CD4-positive, alpha-beta T cell treated with Interleukin-4 for 1 hour (primary cell): Measurements from ENCODE around the gene CTNNA1.

Experiments used
- DNase-seq, 2 donors: peaks; one replicate each; pipeline ENCODE4 v3.0.0-alpha.2; 2020 to 2022

CTNNA1 gene

DNA sequence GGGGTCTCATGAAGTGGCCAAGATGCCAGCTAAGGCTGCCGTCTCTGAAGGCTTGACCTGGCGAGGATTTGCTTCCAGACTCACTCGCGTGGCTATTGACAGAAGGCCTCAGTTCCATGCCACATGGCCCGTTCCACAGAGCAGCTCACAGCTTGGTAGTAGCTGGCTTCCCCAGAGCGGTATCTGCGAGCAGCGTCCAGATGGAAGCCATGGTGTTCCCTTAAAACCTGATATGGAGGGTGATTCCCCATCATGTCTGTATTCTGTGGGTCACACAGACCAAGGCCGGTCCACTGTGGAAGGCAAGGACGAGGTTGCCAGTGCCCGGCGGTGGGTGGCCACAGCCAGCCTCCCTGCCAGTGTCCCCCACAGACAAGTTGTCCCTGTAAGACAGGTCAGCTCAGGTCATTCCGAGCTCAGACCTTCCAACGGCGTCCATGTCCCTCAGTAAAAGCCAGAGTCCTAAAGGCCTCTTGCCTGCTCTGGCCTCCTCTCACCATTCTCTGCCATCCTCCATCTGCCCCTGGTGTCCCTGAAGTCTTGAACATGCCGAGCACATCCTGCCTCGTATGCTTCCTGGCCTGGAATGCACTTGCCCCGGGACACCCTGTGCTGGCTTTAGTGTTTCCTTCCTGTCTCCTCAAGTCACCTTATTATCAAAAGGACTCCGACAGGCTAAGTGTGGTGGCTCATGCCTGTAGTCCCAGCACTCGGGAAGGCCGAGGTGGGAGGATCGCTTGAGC is 183.2 kb downstream of the CTNNA1 start:
- DNase-seq = no peak

GRCh38 chr5:138936968-138937345 is 183.7 kb downstream of the CTNNA1 start:
- no peak for DNase-seq

- DNase-seq = no peak
Measured at GRCh38 chr5:138937392-138938387, 184.5 kb downstream of the CTNNA1 start.

- no peak for DNase-seq
Measured at GRCh38 chr5:138938526-138938925, 185.3 kb downstream of the CTNNA1 start.

DNA sequence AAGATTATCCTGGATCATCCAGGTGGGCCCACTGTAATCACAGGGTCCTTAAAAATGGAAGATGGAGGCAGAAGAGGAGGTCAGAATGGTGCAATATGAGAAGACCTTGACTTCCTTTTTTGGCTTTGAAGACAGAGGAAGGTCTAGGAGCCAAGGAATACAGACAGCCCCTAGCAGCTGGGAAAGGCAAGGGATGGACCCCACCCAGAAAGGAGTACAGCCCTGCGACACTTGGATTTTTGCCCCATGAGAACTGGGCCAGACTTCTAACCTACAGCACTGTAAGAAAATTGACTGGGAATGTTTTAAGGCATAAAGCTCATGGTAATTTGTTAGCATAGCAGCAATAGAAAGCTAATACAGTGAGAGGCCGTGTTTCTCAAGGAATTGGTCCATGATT is 188.8 kb downstream of the CTNNA1 start:
- DNase-seq = no peak

DNA sequence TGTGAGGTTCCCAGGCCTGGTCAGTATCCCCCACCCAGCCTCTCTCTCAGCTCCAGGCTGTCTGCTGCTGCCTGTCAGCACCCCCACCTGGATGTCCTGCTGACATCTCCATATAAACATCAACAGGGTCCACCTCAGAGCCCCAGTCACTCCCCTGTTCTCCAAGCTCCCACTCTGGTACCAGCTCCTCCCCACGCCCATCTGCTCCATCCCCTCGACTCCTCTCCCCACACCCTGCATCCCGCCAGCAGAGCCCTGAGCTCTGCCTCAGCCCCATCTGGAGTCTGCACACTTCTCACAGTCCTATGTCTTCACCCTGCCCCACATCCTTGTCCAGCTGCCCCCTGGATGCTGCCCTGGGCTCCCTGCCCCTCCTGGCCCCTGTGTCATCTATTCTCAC is 189.6 kb downstream of the CTNNA1 start:
- no peak for DNase-seq

GRCh38 chr5:138943599-138944173 is 190.5 kb downstream of the CTNNA1 start:
- no peak for DNase-seq

- DNase-seq = no peak
Measured at GRCh38 chr5:138944527-138945322, 191.5 kb downstream of the CTNNA1 start.

DNA sequence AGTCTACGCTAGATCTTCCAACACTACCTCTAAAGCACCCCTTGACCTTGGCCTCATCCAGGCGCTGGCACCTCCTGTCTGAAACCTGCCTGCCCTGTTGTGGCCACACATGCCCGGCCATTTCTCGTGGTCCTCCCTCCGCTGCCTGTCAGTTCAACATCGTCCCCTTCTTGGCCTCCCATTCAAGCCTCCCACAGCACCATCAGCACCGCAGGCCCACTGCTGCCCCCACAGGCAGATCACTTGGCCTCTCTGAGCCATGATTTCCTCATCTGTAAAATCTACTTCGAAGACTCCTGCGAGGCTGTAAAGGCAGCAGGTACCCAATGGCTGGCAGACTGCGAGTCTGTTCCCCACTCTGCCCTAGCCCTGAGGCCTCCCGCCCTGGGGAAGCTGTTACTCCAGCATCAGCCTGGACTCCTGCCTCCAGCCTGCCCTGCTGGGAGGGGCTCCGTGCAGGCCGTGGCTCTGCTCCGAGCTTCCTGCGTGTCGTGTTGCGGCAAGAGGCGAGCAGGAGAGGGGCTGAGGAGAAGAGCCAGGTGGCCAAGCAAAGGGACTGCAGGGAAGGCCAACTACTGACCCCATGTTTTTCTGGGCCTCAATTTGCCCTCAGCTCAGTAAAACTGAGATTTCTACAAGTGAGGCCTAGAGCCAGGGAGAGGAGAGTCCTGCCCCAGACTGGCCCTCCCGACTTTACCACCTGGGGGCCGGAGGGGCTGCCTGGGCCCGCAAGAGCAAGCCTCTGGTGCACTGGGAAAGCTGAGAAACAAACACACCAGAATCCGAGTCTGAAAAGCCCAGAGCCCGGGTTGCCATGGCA is 192.4 kb downstream of the CTNNA1 start:
- no peak for DNase-seq

DNA sequence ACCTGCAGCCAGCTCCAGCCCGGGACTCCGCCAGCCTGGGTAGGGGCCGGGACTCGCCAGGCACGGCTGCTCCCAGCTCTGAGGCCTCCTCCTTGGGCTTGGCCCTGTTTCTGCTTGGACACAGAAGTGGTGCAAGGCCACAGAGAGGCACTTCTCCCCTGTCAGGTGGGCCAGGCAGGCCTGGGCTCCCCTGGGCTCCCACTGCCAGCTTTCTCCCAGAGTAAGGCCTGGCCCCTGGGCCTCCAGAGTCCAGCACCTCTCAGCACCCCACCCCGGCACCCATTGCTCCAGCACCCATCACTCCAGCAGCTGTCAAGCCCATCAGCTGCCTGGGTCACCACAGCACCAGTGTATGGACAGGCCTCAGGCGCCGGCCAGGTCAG is 193.0 kb downstream of the CTNNA1 start:
- no peak for DNase-seq

DNA sequence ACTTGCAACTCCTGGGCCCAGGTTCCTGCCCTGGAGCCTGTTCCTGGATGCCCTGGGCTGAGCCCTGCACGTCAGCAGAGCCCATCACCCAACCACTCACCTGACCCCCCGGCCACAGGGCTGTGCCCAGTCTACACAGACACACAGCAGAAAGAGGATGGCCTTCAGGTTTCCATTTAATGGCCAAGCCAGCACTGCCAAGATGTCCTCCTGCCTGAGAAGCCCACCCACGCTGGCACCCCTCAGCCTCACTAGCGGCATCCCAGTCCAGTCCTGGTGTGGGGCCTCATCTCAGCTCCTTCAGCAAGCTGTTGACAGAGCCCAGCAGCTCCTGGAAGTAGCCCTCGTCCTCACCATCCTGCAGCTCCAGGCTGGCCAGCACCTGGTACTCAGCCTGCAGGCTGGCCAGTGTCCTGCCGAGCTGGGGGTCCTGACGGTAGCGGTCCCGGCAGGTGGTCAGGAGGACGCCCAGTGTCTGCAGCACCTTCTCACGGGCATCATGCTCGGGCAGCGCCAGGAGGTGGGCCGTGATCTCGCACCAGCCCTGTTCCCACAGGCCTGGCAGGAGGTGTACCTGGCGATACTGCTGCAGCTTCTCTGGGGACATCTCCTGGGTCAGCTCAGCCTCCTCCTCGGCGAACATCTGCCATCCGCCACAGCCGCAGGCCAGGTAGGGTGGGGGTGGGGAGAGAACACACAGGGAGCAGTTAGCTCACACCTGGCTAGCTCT is 193.8 kb downstream of the CTNNA1 start:
- no peak for DNase-seq

DNA sequence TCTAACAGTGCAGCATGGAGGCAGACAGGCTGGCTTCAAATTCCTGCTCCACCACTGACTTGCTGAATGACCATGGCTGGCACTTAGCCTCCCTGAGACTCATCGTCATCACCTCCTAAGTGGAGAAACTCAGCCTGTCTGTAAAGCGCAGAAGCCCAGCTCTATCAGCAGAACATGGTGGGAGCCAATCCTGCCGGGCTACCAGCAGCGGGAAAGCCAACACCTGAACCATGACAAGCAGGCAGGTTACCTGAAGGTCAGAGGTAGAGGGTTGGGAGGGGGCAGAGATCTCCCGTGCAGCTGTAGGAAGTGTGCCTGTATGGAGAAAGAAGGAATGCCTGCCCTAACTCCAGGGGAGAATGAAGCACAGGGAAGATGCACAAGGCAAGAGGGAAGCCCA is 194.6 kb downstream of the CTNNA1 start:
- no peak for DNase-seq

- DNase-seq = no peak
Measured at GRCh38 chr5:138948471-138949222, 195.4 kb downstream of the CTNNA1 start.

DNA sequence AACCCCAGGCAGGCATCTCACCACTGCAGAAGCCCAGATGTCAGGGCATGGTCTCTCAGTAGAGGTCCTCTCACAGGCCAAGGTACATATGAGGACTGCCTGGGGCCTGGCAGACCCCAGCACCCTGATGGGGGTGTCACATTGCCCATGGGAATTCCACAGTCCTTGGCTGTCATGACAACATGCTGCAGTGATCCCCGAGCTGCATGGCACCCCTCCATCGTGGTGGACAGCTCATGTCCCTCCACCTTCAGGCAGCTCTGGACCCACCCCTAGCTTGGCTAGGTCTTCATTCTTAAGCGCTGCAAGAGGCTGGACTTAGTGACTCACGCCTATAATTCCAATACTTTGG is 196.0 kb downstream of the CTNNA1 start:
- no peak for DNase-seq

DNA sequence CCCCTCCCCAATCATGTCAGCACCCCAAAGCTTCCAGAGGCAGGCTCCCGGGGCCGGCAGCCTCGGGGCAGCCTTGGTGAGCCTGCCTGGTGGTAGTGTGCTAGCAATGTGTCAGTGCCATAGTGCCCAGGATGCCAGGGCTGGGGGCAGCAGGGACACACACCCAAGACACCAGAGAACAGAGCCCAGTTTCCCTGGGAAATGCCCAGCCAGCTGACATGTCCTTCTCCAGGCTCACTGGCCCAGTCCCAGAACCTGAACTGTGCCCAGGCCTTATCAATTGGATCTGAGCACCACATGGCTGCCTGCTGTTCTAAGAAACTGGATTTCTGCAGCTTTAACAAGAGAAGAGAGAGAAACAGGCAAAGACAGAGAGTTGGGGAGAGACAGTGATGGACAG is 196.8 kb downstream of the CTNNA1 start:
- DNase-seq = no peak

- no peak for DNase-seq
Measured at GRCh38 chr5:138950421-138951031, 197.3 kb downstream of the CTNNA1 start.

DNA sequence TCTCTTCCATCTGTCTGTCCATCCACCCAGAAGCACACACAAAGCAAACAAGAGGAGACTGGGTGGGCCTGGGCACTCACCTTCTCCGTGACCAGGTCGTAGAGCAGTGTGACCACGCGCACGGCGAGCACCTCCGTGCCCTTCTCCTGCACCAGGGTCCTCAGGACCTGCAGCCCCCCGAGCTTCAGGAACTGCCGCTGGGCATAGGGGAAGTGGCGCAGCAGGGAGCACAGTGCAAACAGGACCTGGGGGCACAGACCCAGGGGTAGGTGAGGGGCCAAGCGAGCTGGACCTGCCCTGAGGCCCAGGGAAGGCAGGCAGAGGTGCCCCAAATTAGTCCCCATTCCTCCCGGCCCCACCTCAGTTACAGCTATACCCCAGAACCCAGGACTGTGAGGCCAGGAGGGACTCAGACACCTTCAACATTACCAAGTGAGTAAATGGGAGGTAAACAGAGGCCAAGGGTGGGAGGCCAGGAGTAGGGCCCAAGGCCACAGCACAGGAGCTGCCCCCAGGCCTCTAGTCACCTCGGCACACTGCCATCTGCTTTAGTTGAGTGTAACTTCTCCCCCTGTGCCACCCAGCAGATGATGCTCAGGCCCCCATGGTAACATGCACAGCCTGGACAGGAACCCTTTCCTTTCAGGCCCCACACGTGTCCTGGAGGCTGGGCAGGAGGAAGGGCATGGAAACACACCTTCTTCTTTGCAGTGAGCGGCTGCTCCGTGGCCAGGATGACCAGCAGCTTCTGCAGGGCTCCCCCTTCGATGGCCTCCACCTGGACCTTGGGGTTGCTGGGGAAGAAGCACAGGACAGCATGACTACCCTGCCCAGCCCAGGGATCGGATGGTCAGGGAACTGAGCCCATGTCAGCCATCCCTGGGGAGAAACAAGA is 198.1 kb downstream of the CTNNA1 start:
- no peak for DNase-seq

DNA sequence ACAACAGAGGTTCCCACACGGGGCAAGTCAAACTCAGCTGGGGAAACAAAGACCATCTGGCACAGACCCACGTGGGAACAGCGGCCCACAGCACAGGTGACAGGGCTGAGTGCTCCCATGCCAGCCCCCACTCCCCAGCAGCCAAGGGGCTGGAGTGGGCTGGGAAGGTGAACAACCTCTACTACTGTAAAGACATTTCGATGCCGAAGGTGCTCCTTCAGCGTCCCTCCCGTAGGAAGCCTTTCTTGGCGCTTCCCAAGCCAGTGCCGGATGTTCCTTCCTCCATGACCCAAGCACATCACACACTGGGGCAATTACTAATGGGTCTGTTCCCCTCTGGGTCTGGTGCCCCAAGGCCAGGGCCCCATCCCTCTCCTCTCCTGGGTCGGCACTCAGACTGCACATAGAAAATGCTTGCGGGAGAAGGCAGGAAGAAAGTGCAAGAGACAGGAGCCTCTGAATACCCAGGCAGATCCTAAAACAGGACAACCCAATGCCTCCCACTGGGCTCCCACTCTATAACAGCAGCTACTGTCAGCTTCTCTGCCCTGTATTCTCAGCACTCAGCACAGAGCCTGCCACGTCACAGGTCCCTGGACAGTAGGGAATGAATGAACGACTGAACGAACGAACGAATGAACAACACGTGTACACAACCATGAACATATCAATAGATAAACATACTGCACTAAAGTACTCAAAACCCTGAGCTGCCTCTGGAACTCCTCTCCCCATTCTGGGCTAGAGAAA is 198.9 kb downstream of the CTNNA1 start:
- no peak for DNase-seq
